GM12878 (cell line): ENCODE measurements around the gene GUCY2D. TPM values are rescaled to one million over a fixed set of nuclear protein-coding genes. Genes with fewer than 3 reads are reported as not detected.

Experiments
- ATAC-seq: fragments of 200-7000 bp; cut with Tn5 transposase; 3 replicates; pipeline ENCODE4 v1.9.1; 2020; ENCODE audit warnings: mild to moderate bottlenecking, moderate library complexity
- BruUV-seq: library from RNA; stranded (reverse); fragments of 400-500 nt; replicated peaks from 2 replicates; lab custom pipeline; 2021; lab: Mats Ljungman, UMichigan
- CTCF ChIA-PET: fragments of 300-600 bp; sonication (Branson Sonifier 250); formaldehyde crosslinking; extraction: SDS; loops from one replicate; lab custom pipeline; 2021; ENCODE audit warnings: inconsistent platforms; lab: Yijun Ruan, JAX
- POLR2A ChIA-PET: fragments of 350-600 bp; formaldehyde crosslinking; extraction: SDS; loops from one replicate; lab custom pipeline; 2021; ENCODE audit warnings: inconsistent platforms; lab: Charles Lee
- RAD21 ChIA-PET: fragments of 300-600 bp; sonication (Branson Sonifier 250); formaldehyde crosslinking; loops from one replicate; lab custom pipeline; 2023; ENCODE audit warnings: antibody characterized with exemption; ENCODE audit not compliant: unreplicated experiment; lab: Charles Lee
- SMC1A ChIA-PET: fragments of 300-600 bp; sonication (Branson Sonifier 250); formaldehyde crosslinking; loops from one replicate; lab custom pipeline; 2023; ENCODE audit not compliant: unreplicated experiment, uncharacterized antibody; lab: Charles Lee
- DNase-seq: peaks from one replicate; pipeline ENCODE4 v3.0.0-alpha.2; 2011; ENCODE audit warnings: low read depth, low spot score
- FAIRE-seq: peaks from 3 replicates; lab custom pipeline; 2011; peaks lifted over from hg19 to GRCh38; lab: Jason Lieb, UNC
- H2AFZ ChIP-seq: 2 replicates; pipeline ENCODE4 v1.6.0; 2011; ENCODE audit warnings: low read depth, low read length, control low read depth; ENCODE audit not compliant: control insufficient read depth
- H3K27ac ChIP-seq: 2 replicates; pipeline ENCODE4 v1.5.1; 2011; ENCODE audit warnings: control low read depth; ENCODE audit not compliant: control insufficient read depth, insufficient read depth
- H3K27me3 ChIP-seq, 2 experiments: replicated peaks in 1 of 2; 2 replicates each; pipeline versions ENCODE4 v1.6.0 to v1.6.1; 2011; ENCODE audit warnings: low read length in 1 of 2; ENCODE audit not compliant: control insufficient read depth in 2 of 2, insufficient read depth in 2 of 2
- H3K36me3 ChIP-seq, 2 experiments: 2 replicates each; pipeline ENCODE4 v1.5.1; 2011; ENCODE audit warnings: low read length in 1 of 2; ENCODE audit not compliant: control insufficient read depth in 2 of 2, insufficient read depth in 2 of 2
- H3K4me1 ChIP-seq: 2 replicates; pipeline ENCODE4 v1.6.1; 2011; ENCODE audit warnings: mild to moderate bottlenecking, low read length, moderate library complexity, mixed read lengths; ENCODE audit not compliant: control insufficient read depth, insufficient read depth
- H3K4me2 ChIP-seq: 2 replicates; pipeline ENCODE4 v1.6.0; 2011; ENCODE audit warnings: control low read depth; ENCODE audit not compliant: control insufficient read depth, insufficient read depth
- H3K4me3 ChIP-seq: fragments of 200-600 bp; sonication (generic); 2 replicates; pipeline ENCODE4 v1.5.1; 2016
- H3K79me2 ChIP-seq: 2 replicates; pipeline ENCODE4 v1.6.0; 2011; ENCODE audit warnings: low read length; ENCODE audit not compliant: control insufficient read depth, insufficient read depth
- H3K9ac ChIP-seq: 2 replicates; pipeline ENCODE4 v1.8.0; 2011; ENCODE audit warnings: low read length, control low read depth, mixed read lengths; ENCODE audit not compliant: control insufficient read depth, insufficient read depth
- H3K9me3 ChIP-seq: replicated peaks from 3 replicates; pipeline ENCODE4 v1.5.1; 2011; ENCODE audit warnings: mild to moderate bottlenecking, low read length; ENCODE audit not compliant: control insufficient read depth, insufficient read depth
- H4K20me1 ChIP-seq: 2 replicates; pipeline ENCODE4 v1.6.0; 2011; ENCODE audit not compliant: control insufficient read depth, insufficient read depth
- ATF7 ChIP-seq: fragments of 450-650 bp; IDR thresholded peaks from 2 replicates; pipeline ENCODE4 v1.6.1; 2016; ENCODE audit warnings: low read depth, mild to moderate bottlenecking
- BACH1 ChIP-seq: fragments of 450-650 bp; IDR thresholded peaks from 2 replicates; pipeline ENCODE4 v1.6.1; 2017; ENCODE audit warnings: mild to moderate bottlenecking, borderline replicate concordance
- BRCA1 ChIP-seq: IDR thresholded peaks from 2 replicates; pipeline ENCODE4 v1.6.1; 2011; ENCODE audit warnings: low read depth, low read length, improper control_type of control experiment
- EED ChIP-seq: sonication (generic); IDR thresholded peaks from 2 replicates; pipeline ENCODE4 v1.6.1; 2016; ENCODE audit warnings: antibody characterized with exemption, low read depth
- FOXM1 ChIP-seq: IDR thresholded peaks from 2 replicates; pipeline ENCODE4 v1.6.1; 2012; ENCODE audit warnings: low read depth, mild to moderate bottlenecking, inconsistent platforms, low read length, moderate library complexity
- MXI1 ChIP-seq: fragments of 150-350 bp; IDR thresholded peaks from 2 replicates; pipeline ENCODE4 v1.6.1; 2011; ENCODE audit warnings: low read depth, mild to moderate bottlenecking, inconsistent platforms, low read length, improper control_type of control experiment
- NR2C1 ChIP-seq: fragments of 450-650 bp; IDR thresholded peaks from 2 replicates; pipeline ENCODE4 v1.6.1; 2017; ENCODE audit warnings: antibody characterized with exemption, mild to moderate bottlenecking, moderate library complexity
- SIN3A ChIP-seq: IDR thresholded peaks from 2 replicates; pipeline ENCODE4 v1.6.1; 2012; ENCODE audit warnings: low read depth, low read length, improper control_type of control experiment
- SMAD5 ChIP-seq: IDR thresholded peaks from 2 replicates; pipeline ENCODE4 v1.6.1; 2016; ENCODE audit warnings: antibody characterized with exemption, low read depth
- TCF7 ChIP-seq: IDR thresholded peaks from 2 replicates; pipeline ENCODE4 v1.6.1; 2014; ENCODE audit warnings: antibody characterized with exemption, borderline replicate concordance
- YY1 ChIP-seq: IDR thresholded peaks from 2 replicates; pipeline ENCODE4 v1.6.1; 2011; ENCODE audit warnings: low read depth, mild to moderate bottlenecking, low read length
- ZZZ3 ChIP-seq: IDR thresholded peaks from 2 replicates; pipeline ENCODE4 v1.6.1; 2011; ENCODE audit warnings: low read depth; ENCODE audit not compliant: control insufficient read depth, insufficient read length
- WGBS: methylation state at CpG from one replicate; pipeline ENCODE4 v1.1.6; 2016; ENCODE audit warnings: low lambda C conversion rate; ENCODE audit not compliant: insufficient replicate concordance, insufficient coverage; ENCODE audit errors: missing lambda C conversion rate; 5-methylcytosine and 5-hydroxymethylcytosine counted together
- in situ Hi-C: fragments of 300-500 bp; cut with MboI; formaldehyde crosslinking; loops from 9 replicates; pipeline ENCODE4 v1.14.3; 2018; ENCODE audit warnings: mixed read lengths
- intact Hi-C: fragments of 100-400 bp; cut with micrococcal nuclease; formaldehyde crosslinking; loops from one replicate; pipeline ENCODE4 v1.14.2; 2022; ENCODE audit not compliant: unreplicated experiment
- polyA plus RNA-seq, 11 experiments: library from polyadenylated mRNA; depleted of rRNA in 4 of 11; unstranded in 6 of 11; stranded (reverse) in 5 of 11; fragments of >200 nt; fragmentation: Nextera tagmentation in 4 of 11; fragmentation: Illumina TruSeq in 1 of 11; extraction: Ambion mirVana in 4 of 11; extraction: Trizol in 1 of 11; gene quantifications; 1 replicate in 1 of 11; 2 replicates in 10 of 11; pipeline versions ENCODE4 v1.2.1 to v1.2.3, GENCODE V29; 2011 to 2016; ENCODE audit warnings: inconsistent platforms in 2 of 11, missing spikeins in 2 of 11, low read depth in 1 of 11
- total RNA-seq, 4 experiments: library from RNA; depleted of rRNA in 3 of 4; stranded (reverse); fragments of >200 nt in 3 of 4; fragmentation: Illumina TruSeq in 1 of 4; extraction: Trizol in 1 of 4; gene quantifications; 2 replicates each; pipeline versions ENCODE4 v1.2.1 to v1.2.3, GENCODE V29; 2013 to 2021
- TF ChIP-seq, protein P1 (sequence below): fragments of 150-350 bp; IDR thresholded peaks from 2 replicates; pipeline ENCODE4 v1.6.1; 2014; ENCODE audit warnings: mild to moderate bottlenecking, low read depth, low read length

The GUCY2D gene
- total and polyA plus RNA-seq, 10 of the 15 experiments (the other 5 are each of a cell fraction or from before 2014, with no cell fraction given) = not detected

DNA sequence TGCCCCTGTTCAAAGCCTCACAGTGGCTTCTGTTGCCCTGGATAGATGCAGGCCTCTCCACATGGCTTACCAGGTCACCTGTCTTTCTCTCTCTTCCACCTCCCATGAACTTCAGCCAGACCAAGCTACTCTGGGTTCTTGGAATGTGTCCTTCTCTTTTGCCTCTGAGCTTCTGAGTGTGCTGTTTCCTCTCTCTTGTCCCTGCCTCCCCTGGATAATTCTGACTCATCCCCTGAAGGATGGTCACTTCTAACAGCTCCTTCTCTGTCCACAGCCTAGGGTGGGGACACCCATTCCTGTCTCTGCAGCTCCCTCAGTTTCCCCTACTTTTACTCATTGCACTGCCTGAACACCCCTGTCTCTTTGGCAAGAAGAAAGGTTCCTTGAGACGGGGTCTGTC is 2.9 kb downstream of the GUCY2D start:
- WGBS = 77% methylated on average over 1 of the region's 1 CpG

More for the DNA sequence above, 2.9 kb downstream of the GUCY2D start:
- RAD21 ChIA-PET = no interaction called here
- no peaks in the 10 kb centered on the region for H4K20me1 ChIP-seq
- POLR2A ChIA-PET = no interaction called here
- no peak overlapping the region for H3K4me2 ChIP-seq
- BruUV-seq = no TSS peak
- no peak for TF ChIP-seq SMAD5
- no peak for TF ChIP-seq EED
- no peak for TF ChIP-seq NR2C1
- no peak for TF ChIP-seq MXI1
- TF ChIP-seq BRCA1 = no peak
- TF ChIP-seq TCF7 = no peak
- TF ChIP-seq, protein P1, sequence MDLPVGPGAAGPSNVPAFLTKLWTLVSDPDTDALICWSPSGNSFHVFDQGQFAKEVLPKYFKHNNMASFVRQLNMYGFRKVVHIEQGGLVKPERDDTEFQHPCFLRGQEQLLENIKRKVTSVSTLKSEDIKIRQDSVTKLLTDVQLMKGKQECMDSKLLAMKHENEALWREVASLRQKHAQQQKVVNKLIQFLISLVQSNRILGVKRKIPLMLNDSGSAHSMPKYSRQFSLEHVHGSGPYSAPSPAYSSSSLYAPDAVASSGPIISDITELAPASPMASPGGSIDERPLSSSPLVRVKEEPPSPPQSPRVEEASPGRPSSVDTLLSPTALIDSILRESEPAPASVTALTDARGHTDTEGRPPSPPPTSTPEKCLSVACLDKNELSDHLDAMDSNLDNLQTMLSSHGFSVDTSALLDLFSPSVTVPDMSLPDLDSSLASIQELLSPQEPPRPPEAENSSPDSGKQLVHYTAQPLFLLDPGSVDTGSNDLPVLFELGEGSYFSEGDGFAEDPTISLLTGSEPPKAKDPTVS = no peak
- TF ChIP-seq ATF7 = no peak
- no peak for TF ChIP-seq YY1
- no peak for TF ChIP-seq ZZZ3
- no peak for TF ChIP-seq FOXM1
- TF ChIP-seq BACH1 = no peak
- no peak for TF ChIP-seq SIN3A
- FAIRE-seq (no peak), ATAC-seq (no peak), DNase-seq (no peak)
- H2AFZ ChIP-seq = no peak overlapping the region
- H3K9ac ChIP-seq = no peak overlapping the region
- peaks cover 6% of the 10 kb centered on the region for H3K4me1 ChIP-seq
- in situ Hi-C loops (no loop called here), intact Hi-C loops (no loop called here)
- H3K27me3 ChIP-seq = peaks cover 3 to 5% of the 10 kb centered on the region in 2 experiments
- H3K4me3 ChIP-seq = no peak overlapping the region
- H3K9me3 ChIP-seq = no peaks in the 10 kb centered on the region
- H3K79me2 ChIP-seq = no peaks in the 10 kb centered on the region
- no peak overlapping the region for H3K27ac ChIP-seq
- no peaks in the 10 kb centered on the region for H3K36me3 ChIP-seq
- CTCF ChIA-PET = interaction anchor here (1.1 to 1.8 kb wide), 2 partner anchors 13 to 142 kb away, joined by 3 to 8 read pairs; no protein-coding TSS in a partner anchor
- SMC1A ChIA-PET = no interaction called here
